Natural killer cell treated with Interleukin-12 subunit alpha and Interleukin-12 subunit beta and Interleukin-15 and Interleukin-18, amount 100 ng/mL, for 72 hours (primary cell): ENCODE data around the gene PAK1IP1. TPM values are rescaled to one million over a fixed set of nuclear protein-coding genes. Genes with fewer than 3 reads are reported as not detected.
"Not testable (repeated sequence)": the region's sequence is repeated elsewhere in the genome, so short reads cannot be mapped to it uniquely, and the experiment has no call there.

Source experiments
- ATAC-seq, 2 donors: fragments of 150-1000 bp; cut with Tn5 transposase in 1 of 2; sonication (Bioruptor Pico), chemical (Tn5 transposase) in 1 of 2; 2 replicates each; pipeline ENCODE4 v1.10.0; 2021
- DNase-seq: peaks from one replicate; pipeline ENCODE4 v3.0.0; 2022; ENCODE audit warnings: low spot score
- H3K27ac Mint-ChIP-seq, 2 donors: 1 replicate in 1 of 2; 2 replicates in 1 of 2; pipeline ENCODE4 v1.8.0; 2022; ENCODE audit warnings: mixed read lengths in 2 of 2, mild to moderate bottlenecking in 1 of 2, moderate library complexity in 1 of 2
- H3K27me3 Mint-ChIP-seq, 2 donors: 1 replicate in 1 of 2; 2 replicates in 1 of 2; pipeline ENCODE4 v1.8.0; 2022; ENCODE audit warnings: mixed read lengths in 2 of 2
- H3K36me3 Mint-ChIP-seq: one replicate; pipeline ENCODE4 v1.8.0; 2022; ENCODE audit warnings: mixed read lengths
- H3K4me1 Mint-ChIP-seq, 2 donors: 1 replicate in 1 of 2; 2 replicates in 1 of 2; pipeline ENCODE4 v1.8.0; 2022; ENCODE audit warnings: low read depth in 2 of 2, mixed read lengths in 2 of 2, mild to moderate bottlenecking in 1 of 2
- H3K4me3 Mint-ChIP-seq: one replicate; pipeline ENCODE4 v1.8.0; 2022; ENCODE audit warnings: mixed read lengths
- H3K9me3 Mint-ChIP-seq: 2 replicates; pipeline ENCODE4 v1.8.0; 2022; ENCODE audit warnings: mixed read lengths
- total RNA-seq, 2 donors: library from RNA; stranded (reverse); gene quantifications; one replicate each; pipeline ENCODE4 v1.2.3, GENCODE V29; 2022

Gene PAK1IP1
- total RNA-seq, 2 donors from 2014 or later, result 24.8 to 27.7 TPM

- H3K27ac Mint-ChIP-seq, result no peak overlapping the region
- DNase-seq, result no peak
Measured at GRCh38 chr6:10740061-10740460, 45.3 kb downstream of the PAK1IP1 start.

GRCh38 chr6:10741643-10742042 lies 46.9 kb downstream of the PAK1IP1 start:
- H3K9me3 Mint-ChIP-seq, H3K36me3 Mint-ChIP-seq, H3K27ac Mint-ChIP-seq, H3K4me1 Mint-ChIP-seq, H3K4me3 Mint-ChIP-seq, DNase-seq, ATAC-seq: not testable (repeated sequence)
- H3K27me3 Mint-ChIP-seq, result peaks cover 6 to 19% of the 10 kb centered on the region in 2 donors

More at GRCh38 chr6:10740061-10740460, 45.3 kb downstream of the PAK1IP1 start:
- no peak overlapping the region for H3K4me3 Mint-ChIP-seq
- no peaks in the 10 kb centered on the region for H3K4me1 Mint-ChIP-seq
- no peaks in the 10 kb centered on the region for H3K9me3 Mint-ChIP-seq
- no peak for ATAC-seq
- peaks cover 8 to 16% of the 10 kb centered on the region in 2 donors for H3K27me3 Mint-ChIP-seq
- no peaks in the 10 kb centered on the region for H3K36me3 Mint-ChIP-seq

- H3K27me3 Mint-ChIP-seq, result peaks cover 6 to 19% of the 10 kb centered on the region in 2 donors
Measured at GRCh38 chr6:10742251-10742650, 47.5 kb downstream of the PAK1IP1 start.

GRCh38 chr6:10743515-10743914 lies 48.7 kb downstream of the PAK1IP1 start:
- no peaks in the 10 kb centered on the region for H3K36me3 Mint-ChIP-seq
- H3K4me3 Mint-ChIP-seq, result no peak overlapping the region
- no peak overlapping the region for H3K27ac Mint-ChIP-seq
- ATAC-seq (no peak), DNase-seq (no peak)
- peaks cover 6 to 14% of the 10 kb centered on the region in 2 donors for H3K27me3 Mint-ChIP-seq
- H3K9me3 Mint-ChIP-seq, result no peaks in the 10 kb centered on the region
- peaks cover 10 to 17% of the 10 kb centered on the region in 2 donors for H3K4me1 Mint-ChIP-seq

More at GRCh38 chr6:10742251-10742650, 47.5 kb downstream of the PAK1IP1 start:
- H3K27ac Mint-ChIP-seq, result no peak overlapping the region
- no peaks in the 10 kb centered on the region for H3K36me3 Mint-ChIP-seq
- H3K9me3 Mint-ChIP-seq, result no peaks in the 10 kb centered on the region
- peaks cover 5 to 8% of the 10 kb centered on the region in 2 donors for H3K4me1 Mint-ChIP-seq
- H3K4me3 Mint-ChIP-seq, result no peak overlapping the region
- ATAC-seq, result no peak
- DNase-seq, result no peak

GRCh38 chr6:10745116-10745515 lies 50.3 kb downstream of the PAK1IP1 start:
- Mint-ChIP-seq H3K36me3 (no peaks in the 10 kb centered on the region), H3K4me1 (peaks cover 17 to 29% of the 10 kb centered on the region in 2 donors), H3K27me3 (peaks cover 6 to 12% of the 10 kb centered on the region in 2 donors), H3K27ac (no peak overlapping the region), H3K9me3 (no peaks in the 10 kb centered on the region), H3K4me3 (no peak overlapping the region)
- no peak for DNase-seq
- ATAC-seq, result no peak

GRCh38 chr6:10746915-10747250 lies 52.1 kb downstream of the PAK1IP1 start:
- Mint-ChIP-seq H3K27ac (peak overlapping the region; percentile 81 to 91), H3K4me3 (peak overlapping the region; percentile 91), H3K9me3 (no peaks in the 10 kb centered on the region), H3K27me3 (peaks cover 6 to 12% of the 10 kb centered on the region in 2 donors), H3K36me3 (no peaks in the 10 kb centered on the region), H3K4me1 (peaks cover 33 to 47% of the 10 kb centered on the region in 2 donors)
- ATAC-seq, result no peak
- no peak for DNase-seq

GRCh38 chr6:10747251-10747972 lies 52.6 kb downstream of the PAK1IP1 start, which contains the start of gene TMEM14B:
Gene TMEM14B, plus strand, starts transcription at chr6:10747805. Its CDS starts 1,441 bp downstream, at chr6:10749246.
- peak within 1 kb of the TSS; percentile 81 to 91 for H3K27ac Mint-ChIP-seq
- DNase-seq (peak; percentile 99), ATAC-seq (peak; percentile 98 to 99)
- H3K27me3 Mint-ChIP-seq, result peaks cover 6 to 12% of the 10 kb centered on the region in 2 donors
- H3K36me3 Mint-ChIP-seq, result no peaks in the 10 kb centered on the region
- peaks cover 36 to 51% of the 10 kb centered on the region in 2 donors for H3K4me1 Mint-ChIP-seq
- H3K4me3 Mint-ChIP-seq, result peak within 1 kb of the TSS; percentile 91
- H3K9me3 Mint-ChIP-seq, result no peaks in the 10 kb centered on the region

- DNase-seq, result no peak
Measured at GRCh38 chr6:10749734-10750133, 55.0 kb downstream of the PAK1IP1 start.

GRCh38 chr6:10750568-10750967 lies 55.8 kb downstream of the PAK1IP1 start:
- not testable (repeated sequence) for DNase-seq, H3K9me3 Mint-ChIP-seq, ATAC-seq
- H3K4me1 Mint-ChIP-seq, result peaks cover 47 to 60% of the 10 kb centered on the region in 2 donors
- H3K27ac Mint-ChIP-seq, result peak overlapping the region in 1 of 2 donors; percentile 51
- peaks cover 9 to 21% of the 10 kb centered on the region in 2 donors for H3K27me3 Mint-ChIP-seq
- peaks cover 20% of the 10 kb centered on the region for H3K36me3 Mint-ChIP-seq
- peak overlapping the region; percentile 50 for H3K4me3 Mint-ChIP-seq

More at GRCh38 chr6:10749734-10750133, 55.0 kb downstream of the PAK1IP1 start:
- Mint-ChIP-seq H3K27ac (no peak overlapping the region), H3K9me3 (no peaks in the 10 kb centered on the region), H3K27me3 (peaks cover 15 to 21% of the 10 kb centered on the region in 2 donors), H3K36me3 (peaks cover 14% of the 10 kb centered on the region), H3K4me3 (peak overlapping the region; percentile 36), H3K4me1 (peaks cover 43 to 60% of the 10 kb centered on the region in 2 donors)
- ATAC-seq, result no peak

- H3K27ac Mint-ChIP-seq, result peak overlapping the region in 1 of 2 donors; percentile 32
- H3K36me3 Mint-ChIP-seq, result peaks cover 24% of the 10 kb centered on the region
- H3K4me1 Mint-ChIP-seq, result peaks cover 45 to 57% of the 10 kb centered on the region in 2 donors
- H3K9me3 Mint-ChIP-seq, DNase-seq: not testable (repeated sequence)
- H3K27me3 Mint-ChIP-seq, result peaks cover 9 to 18% of the 10 kb centered on the region in 2 donors
- H3K4me3 Mint-ChIP-seq, result peak overlapping the region; percentile 43
- peak; percentile 59 to 67 for ATAC-seq
Measured at GRCh38 chr6:10751757-10752156, 57.0 kb downstream of the PAK1IP1 start.

- no peak overlapping the region for H3K4me3 Mint-ChIP-seq
- peaks cover 21 to 26% of the 10 kb centered on the region in 2 donors for H3K4me1 Mint-ChIP-seq
- peaks cover 9 to 15% of the 10 kb centered on the region in 2 donors for H3K27me3 Mint-ChIP-seq
Measured at GRCh38 chr6:10756085-10756484, 61.3 kb downstream of the PAK1IP1 start.

More at GRCh38 chr6:10756085-10756484, 61.3 kb downstream of the PAK1IP1 start:
- no peak overlapping the region for H3K27ac Mint-ChIP-seq
- H3K36me3 Mint-ChIP-seq, result peaks cover 24% of the 10 kb centered on the region
- DNase-seq, result no peak
- ATAC-seq, result no peak
- no peaks in the 10 kb centered on the region for H3K9me3 Mint-ChIP-seq

Other genes starting within 250 kb of the PAK1IP1 start
- gene GCNT2, start 173.6 kb upstream of the PAK1IP1 start, total RNA-seq, result 1 to 10 TPM; 2.4 to 6.9 TPM
- gene C6orf52, start 356 bp upstream of the PAK1IP1 start, total RNA-seq, result 1 to 10 TPM; 2.4 to 4.0 TPM
- 10 to 100 TPM; 12.0 to 27.4 TPM for gene TMEM14C, start 28.1 kb downstream of the PAK1IP1 start, total RNA-seq
- gene TMEM14B, start 52.8 kb downstream of the PAK1IP1 start, total RNA-seq, result 10 to 100 TPM; 43.9 to 63.4 TPM
- under 1 TPM; 0.07 to 0.50 TPM for gene MAK, start 143.6 kb downstream of the PAK1IP1 start, total RNA-seq
- not detected for gene GCM2, start 187.1 kb downstream of the PAK1IP1 start, total RNA-seq
- gene SYCP2L, start 192.1 kb downstream of the PAK1IP1 start, total RNA-seq, result 1 to 10 TPM in 1 of 2 donors, not detected in 1; 1.6 TPM